GM12878 (cell line): ENCODE data around the gene SMIM43. TPM values are rescaled to one million over a fixed set of nuclear protein-coding genes. Genes with fewer than 3 reads are reported as not detected.

Source experiments
- FOXM1 ChIP-seq: IDR thresholded peaks from 2 replicates; pipeline ENCODE4 v1.6.1; 2012; ENCODE audit warnings: low read depth, mild to moderate bottlenecking, inconsistent platforms, low read length, moderate library complexity
- IKZF1 ChIP-seq: fragments of 450-650 bp; conservative IDR thresholded peaks from 2 replicates; pipeline ENCODE4 v1.6.1; 2017; ENCODE audit warnings: antibody characterized with exemption, mild to moderate bottlenecking
- IRF3 ChIP-seq: fragments of 450-650 bp; IDR thresholded peaks from 2 replicates; pipeline ENCODE4 v1.6.1; 2014; ENCODE audit warnings: mild to moderate bottlenecking
- NBN ChIP-seq: fragments of 450-650 bp; IDR thresholded peaks from 2 replicates; pipeline ENCODE4 v1.6.1; 2016
- NRF1 ChIP-seq: conservative IDR thresholded peaks from 2 replicates; pipeline ENCODE4 v1.6.1; 2011; ENCODE audit warnings: mild to moderate bottlenecking, low read depth, low read length, improper control_type of control experiment
- RFX5 ChIP-seq: IDR thresholded peaks from 2 replicates; pipeline ENCODE4 v1.6.1; 2011; ENCODE audit warnings: low read depth, low read length, improper control_type of control experiment
- ZBTB11 ChIP-seq: fragments of 450-650 bp; formaldehyde crosslinking; IDR thresholded peaks from 2 replicates; pipeline ENCODE4 v1.5.0; 2022; ENCODE audit warnings: mild to moderate bottlenecking, missing genetic modification characterization
- polyA plus RNA-seq, 11 experiments: library from polyadenylated mRNA; depleted of rRNA in 4 of 11; unstranded in 6 of 11; stranded (reverse) in 5 of 11; fragments of >200 nt; fragmentation: Nextera tagmentation in 4 of 11; fragmentation: Illumina TruSeq in 1 of 11; extraction: Ambion mirVana in 4 of 11; extraction: Trizol in 1 of 11; gene quantifications; 1 replicate in 1 of 11; 2 replicates in 10 of 11; pipeline versions ENCODE4 v1.2.1 to v1.2.3, GENCODE V29; 2011 to 2016; ENCODE audit warnings: inconsistent platforms in 2 of 11, missing spikeins in 2 of 11, low read depth in 1 of 11
- total RNA-seq, 4 experiments: library from RNA; depleted of rRNA in 3 of 4; stranded (reverse); fragments of >200 nt in 3 of 4; fragmentation: Illumina TruSeq in 1 of 4; extraction: Trizol in 1 of 4; gene quantifications; 2 replicates each; pipeline versions ENCODE4 v1.2.1 to v1.2.3, GENCODE V29; 2013 to 2021
- TF ChIP-seq, protein P1 (sequence below): fragments of 450-650 bp; IDR thresholded peaks from 2 replicates; pipeline ENCODE4 v1.6.1; 2017; ENCODE audit warnings: mild to moderate bottlenecking

SMIM43 gene
- total and polyA plus RNA-seq, 10 of the 15 experiments (the other 5 are each of a cell fraction or from before 2014, with no cell fraction given), result 0.12 TPM; not detected in 9

- no peak for TF ChIP-seq ZBTB11
- TF ChIP-seq RFX5, result no peak
- no peak for TF ChIP-seq IRF3
- TF ChIP-seq NRF1, result no peak
- TF ChIP-seq FOXM1, result no peak
- no peak for TF ChIP-seq NBN
- TF ChIP-seq, protein P1, sequence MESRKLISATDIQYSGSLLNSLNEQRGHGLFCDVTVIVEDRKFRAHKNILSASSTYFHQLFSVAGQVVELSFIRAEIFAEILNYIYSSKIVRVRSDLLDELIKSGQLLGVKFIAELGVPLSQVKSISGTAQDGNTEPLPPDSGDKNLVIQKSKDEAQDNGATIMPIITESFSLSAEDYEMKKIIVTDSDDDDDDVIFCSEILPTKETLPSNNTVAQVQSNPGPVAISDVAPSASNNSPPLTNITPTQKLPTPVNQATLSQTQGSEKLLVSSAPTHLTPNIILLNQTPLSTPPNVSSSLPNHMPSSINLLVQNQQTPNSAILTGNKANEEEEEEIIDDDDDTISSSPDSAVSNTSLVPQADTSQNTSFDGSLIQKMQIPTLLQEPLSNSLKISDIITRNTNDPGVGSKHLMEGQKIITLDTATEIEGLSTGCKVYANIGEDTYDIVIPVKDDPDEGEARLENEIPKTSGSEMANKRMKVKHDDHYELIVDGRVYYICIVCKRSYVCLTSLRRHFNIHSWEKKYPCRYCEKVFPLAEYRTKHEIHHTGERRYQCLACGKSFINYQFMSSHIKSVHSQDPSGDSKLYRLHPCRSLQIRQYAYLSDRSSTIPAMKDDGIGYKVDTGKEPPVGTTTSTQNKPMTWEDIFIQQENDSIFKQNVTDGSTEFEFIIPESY, result no peak
- no peak for TF ChIP-seq IKZF1
Observed at GRCh38 chr4:121799867-121800501, 35.0 kb upstream of the SMIM43 start (continued).
